ENCODE data around the gene KDM4B. TPM values are rescaled to one million over a fixed set of nuclear protein-coding genes. Genes with fewer than 3 reads are reported as not detected.

Gene KDM4B
- total RNA-seq, 1 experiment from 2014 or later, result 12.0 TPM

- Histone ChIP-seq H3K4me3 (ENCODE audit: insufficient read depth, low read depth, low read length) (no peak overlapping the region), H3K27me3 (ENCODE audit: control insufficient read depth, insufficient read depth, low read length) (no peaks in the 10 kb centered on the region), H3K36me3 (replicated peaks; ENCODE audit: control insufficient read depth, insufficient read depth, low read length) (no peaks in the 10 kb centered on the region; the same call in 1 of the 2 replicates)
- no peak for DNase-seq
Observed at GRCh38 chr19:5097331-5097930, 128.5 kb downstream of the KDM4B start.

GRCh38 chr19:5097959-5098623 lies 129.2 kb downstream of the KDM4B start:
- no peak for DNase-seq
- Histone ChIP-seq H3K27me3 (ENCODE audit: control insufficient read depth, insufficient read depth, low read length) (no peaks in the 10 kb centered on the region), H3K4me3 (ENCODE audit: insufficient read depth, low read depth, low read length) (no peak overlapping the region), H3K36me3 (replicated peaks; ENCODE audit: control insufficient read depth, insufficient read depth, low read length) (no peaks in the 10 kb centered on the region; the same call in 1 of the 2 replicates)

DNA sequence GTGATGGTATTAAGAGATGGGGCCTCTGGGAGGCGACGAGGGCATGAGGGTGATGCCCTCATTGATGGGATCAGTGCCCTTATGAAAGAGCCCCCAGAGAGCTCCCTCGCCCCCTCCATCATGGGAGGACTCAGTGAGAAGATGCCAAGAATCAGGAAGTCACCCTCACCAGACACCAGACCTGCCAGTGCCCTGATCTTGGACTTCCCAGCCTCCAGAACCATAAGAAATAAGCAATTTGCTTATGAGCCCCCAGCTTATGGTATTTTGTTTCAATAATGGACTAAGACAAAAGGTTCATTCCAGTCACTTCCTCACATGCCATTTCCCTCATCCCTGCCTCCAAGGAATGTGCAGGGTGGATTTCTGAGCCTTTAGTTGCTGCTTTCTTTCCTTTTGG lies 129.7 kb downstream of the KDM4B start:
- H3K4me3 ChIP-seq (ENCODE audit: insufficient read depth, low read depth, low read length), result no peak overlapping the region
- H3K27me3 ChIP-seq (ENCODE audit: control insufficient read depth, insufficient read depth, low read length), result no peaks in the 10 kb centered on the region
- no peak for DNase-seq
- no peaks in the 10 kb centered on the region; the same call in 1 of the 2 replicates for H3K36me3 ChIP-seq (replicated peaks; ENCODE audit: control insufficient read depth, insufficient read depth, low read length)

GRCh38 chr19:5099701-5100221 lies 130.8 kb downstream of the KDM4B start:
- DNase-seq, result no peak
- no peaks in the 10 kb centered on the region for H3K27me3 ChIP-seq (ENCODE audit: control insufficient read depth, insufficient read depth, low read length)
- no peak overlapping the region for H3K4me3 ChIP-seq (ENCODE audit: insufficient read depth, low read depth, low read length)
- H3K36me3 ChIP-seq (replicated peaks; ENCODE audit: control insufficient read depth, insufficient read depth, low read length), result no peaks in the 10 kb centered on the region; the same call in 1 of the 2 replicates

DNA sequence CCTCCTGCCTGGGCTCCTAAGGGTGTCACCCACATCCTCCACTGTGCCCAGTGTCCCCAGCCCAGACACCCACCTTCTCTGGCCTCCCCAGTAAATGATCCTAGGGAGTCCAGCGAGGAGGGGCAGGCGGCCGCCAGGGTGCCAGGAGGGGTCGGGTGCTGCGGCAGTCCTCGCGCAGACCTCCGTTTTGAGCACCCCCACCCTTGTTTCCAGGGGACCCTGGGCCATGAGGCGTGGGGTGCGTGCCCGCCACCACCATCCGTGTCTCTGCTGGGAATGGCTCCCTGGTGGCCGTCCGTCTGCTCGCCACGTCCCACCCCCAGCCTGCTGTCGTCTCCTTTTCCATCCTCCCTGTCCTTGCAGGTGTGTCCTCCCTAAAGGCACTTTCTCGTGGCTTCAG lies 133.0 kb downstream of the KDM4B start:
- no peaks in the 10 kb centered on the region; the same call in 1 of the 2 replicates for H3K36me3 ChIP-seq (replicated peaks; ENCODE audit: control insufficient read depth, insufficient read depth, low read length)
- no peak for DNase-seq
- H3K4me3 ChIP-seq (ENCODE audit: insufficient read depth, low read depth, low read length), result no peak overlapping the region
- H3K27me3 ChIP-seq (ENCODE audit: control insufficient read depth, insufficient read depth, low read length), result no peaks in the 10 kb centered on the region

DNA sequence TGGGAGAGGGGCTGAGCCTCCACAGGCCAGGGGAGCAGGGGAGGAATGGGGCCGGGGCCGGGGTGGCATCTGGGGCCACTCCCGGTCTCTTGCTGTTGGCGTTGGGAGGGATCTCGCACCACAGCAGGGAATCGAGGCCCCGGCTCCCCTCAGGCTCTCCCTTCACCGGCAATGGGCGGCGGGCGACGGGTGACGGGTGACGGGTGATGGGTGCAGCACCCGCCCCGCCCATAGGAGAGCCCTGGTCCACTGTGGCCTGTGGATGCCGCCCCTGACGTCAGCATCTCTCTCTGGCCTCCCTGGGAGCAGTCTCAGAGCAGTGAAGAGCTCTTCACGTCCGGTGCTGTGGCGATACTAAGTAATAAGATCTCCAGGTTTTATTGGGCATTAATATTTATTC lies 133.6 kb downstream of the KDM4B start:
- no peaks in the 10 kb centered on the region; the same call in 1 of the 2 replicates for H3K36me3 ChIP-seq (replicated peaks; ENCODE audit: control insufficient read depth, insufficient read depth, low read length)
- DNase-seq, result no peak
- H3K27me3 ChIP-seq (ENCODE audit: control insufficient read depth, insufficient read depth, low read length), result no peaks in the 10 kb centered on the region
- H3K4me3 ChIP-seq (ENCODE audit: insufficient read depth, low read depth, low read length), result no peak overlapping the region

- Histone ChIP-seq H3K4me3 (ENCODE audit: insufficient read depth, low read depth, low read length) (no peak overlapping the region), H3K27me3 (ENCODE audit: control insufficient read depth, insufficient read depth, low read length) (no peaks in the 10 kb centered on the region), H3K36me3 (replicated peaks; ENCODE audit: control insufficient read depth, insufficient read depth, low read length) (no peaks in the 10 kb centered on the region; the same call in 1 of the 2 replicates)
- no peak for DNase-seq
Observed at GRCh38 chr19:5103061-5103701, 134.3 kb downstream of the KDM4B start.

DNA sequence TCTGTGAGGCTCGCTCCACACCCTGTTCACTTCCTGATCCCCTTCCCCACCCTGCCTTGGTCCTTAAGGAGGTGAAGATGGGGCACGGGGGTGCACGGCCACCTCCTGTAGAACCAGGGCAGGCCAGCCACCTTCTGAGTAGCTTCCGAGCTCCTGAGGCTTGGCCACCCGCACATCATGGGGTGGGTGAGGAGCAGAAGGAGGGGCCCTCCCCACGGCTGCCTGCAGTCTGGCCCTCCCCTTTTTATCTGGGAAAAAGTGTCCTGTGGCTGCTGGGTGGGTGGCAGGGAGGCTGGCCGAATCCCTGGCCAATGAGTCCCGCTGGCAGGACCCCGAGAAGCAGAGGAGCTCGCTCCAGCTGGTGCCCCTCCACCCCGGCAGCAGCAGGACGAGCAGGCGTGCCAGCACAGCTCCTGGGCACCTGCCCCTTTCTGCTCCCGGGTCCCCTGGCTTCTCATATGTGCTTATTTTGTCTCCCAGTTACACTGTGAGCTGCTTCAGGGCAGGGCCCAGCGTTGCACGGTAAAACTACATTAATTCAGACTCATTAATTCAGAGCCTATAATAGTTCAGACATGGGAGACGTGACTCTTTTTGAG lies 135.0 kb downstream of the KDM4B start:
- no peak overlapping the region for H3K4me3 ChIP-seq (ENCODE audit: insufficient read depth, low read depth, low read length)
- DNase-seq, result no peak
- H3K27me3 ChIP-seq (ENCODE audit: control insufficient read depth, insufficient read depth, low read length), result no peaks in the 10 kb centered on the region
- H3K36me3 ChIP-seq (replicated peaks; ENCODE audit: control insufficient read depth, insufficient read depth, low read length), result no peaks in the 10 kb centered on the region; the same call in 1 of the 2 replicates

- H3K4me3 ChIP-seq (ENCODE audit: insufficient read depth, low read depth, low read length), result no peak overlapping the region
- H3K27me3 ChIP-seq (ENCODE audit: control insufficient read depth, insufficient read depth, low read length), result no peaks in the 10 kb centered on the region
- DNase-seq, result no peak
- H3K36me3 ChIP-seq (replicated peaks; ENCODE audit: control insufficient read depth, insufficient read depth, low read length), result no peaks in the 10 kb centered on the region
Observed at GRCh38 chr19:5104871-5105351, 136.0 kb downstream of the KDM4B start.

DNA sequence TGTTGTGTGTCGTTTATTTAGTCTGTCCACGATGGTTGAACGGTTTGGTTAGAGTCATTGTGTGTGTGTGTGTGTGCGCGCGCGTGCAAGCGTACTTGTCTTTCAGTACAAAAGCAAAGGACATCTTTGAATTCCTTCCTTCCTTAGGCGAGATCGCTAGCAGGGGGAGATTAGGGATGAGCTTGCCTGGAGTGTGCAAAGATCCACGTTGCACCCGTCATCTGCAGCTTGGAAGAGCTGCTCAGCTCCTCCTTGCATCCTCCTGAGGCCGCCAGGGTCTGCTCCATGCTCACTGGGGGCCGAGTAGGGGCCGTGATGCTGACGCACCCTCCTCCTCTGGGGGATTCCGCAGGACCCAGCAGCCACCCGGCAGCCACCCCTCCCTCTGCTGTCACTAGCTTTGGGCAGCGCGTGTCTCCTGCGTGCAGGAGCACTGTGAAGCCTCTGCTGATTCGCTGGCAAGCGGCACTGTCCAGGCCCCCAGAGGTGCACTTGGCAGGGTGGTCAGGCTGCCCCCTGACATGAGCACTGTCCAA lies 137.3 kb downstream of the KDM4B start:
- DNase-seq, result no peak
- Histone ChIP-seq H3K4me3 (ENCODE audit: insufficient read depth, low read depth, low read length) (no peak overlapping the region), H3K27me3 (ENCODE audit: control insufficient read depth, insufficient read depth, low read length) (no peaks in the 10 kb centered on the region), H3K36me3 (replicated peaks; ENCODE audit: control insufficient read depth, insufficient read depth, low read length) (no peaks in the 10 kb centered on the region)

- Histone ChIP-seq H3K4me3 (ENCODE audit: insufficient read depth, low read depth, low read length) (no peak overlapping the region), H3K27me3 (ENCODE audit: control insufficient read depth, insufficient read depth, low read length) (no peaks in the 10 kb centered on the region), H3K36me3 (replicated peaks; ENCODE audit: control insufficient read depth, insufficient read depth, low read length) (no peaks in the 10 kb centered on the region)
- DNase-seq, result no peak
Observed at GRCh38 chr19:5106971-5107370, 138.1 kb downstream of the KDM4B start.

DNA sequence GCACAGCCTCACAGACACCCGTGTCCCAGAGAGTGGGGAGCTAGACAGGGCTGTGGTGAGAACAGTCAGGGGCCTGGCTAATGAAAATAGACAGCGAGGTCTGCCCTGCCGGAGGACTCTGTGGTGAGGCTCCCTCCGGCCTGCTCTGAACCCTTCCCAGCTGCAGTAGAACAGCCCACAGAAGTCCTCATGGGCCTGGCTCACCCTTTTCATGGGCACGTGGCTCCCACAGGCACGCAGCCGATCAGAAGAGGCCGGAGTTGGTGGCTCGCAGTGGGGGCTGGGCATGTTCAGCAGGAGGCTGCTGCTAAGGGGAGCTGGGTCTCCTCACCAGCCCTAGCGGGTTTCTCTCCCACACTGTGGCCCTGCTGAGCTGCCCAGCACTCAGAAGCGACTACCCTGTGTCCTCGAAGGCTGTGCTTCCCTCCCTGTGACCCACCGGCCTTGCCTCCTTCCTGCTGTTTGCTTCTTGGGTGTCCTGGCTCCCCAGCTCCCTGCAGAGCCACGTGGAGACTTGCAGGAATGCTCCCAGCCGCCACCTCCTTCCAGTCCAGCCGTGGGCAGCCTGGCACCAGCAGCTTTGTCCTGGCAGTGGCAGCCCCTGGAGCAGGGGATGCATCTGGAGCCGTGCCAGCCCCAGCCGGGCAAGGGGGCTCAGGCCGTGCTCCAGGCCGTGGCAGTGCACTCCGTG lies 138.7 kb downstream of the KDM4B start:
- Histone ChIP-seq H3K4me3 (ENCODE audit: insufficient read depth, low read depth, low read length) (no peak overlapping the region), H3K36me3 (replicated peaks; ENCODE audit: control insufficient read depth, insufficient read depth, low read length) (no peaks in the 10 kb centered on the region), H3K27me3 (ENCODE audit: control insufficient read depth, insufficient read depth, low read length) (no peaks in the 10 kb centered on the region)
- DNase-seq, result no peak

GRCh38 chr19:5108123-5108596 lies 139.2 kb downstream of the KDM4B start:
- no peak for DNase-seq
- no peak overlapping the region for H3K4me3 ChIP-seq (ENCODE audit: insufficient read depth, low read depth, low read length)
- H3K27me3 ChIP-seq (ENCODE audit: control insufficient read depth, insufficient read depth, low read length), result no peaks in the 10 kb centered on the region
- no peaks in the 10 kb centered on the region for H3K36me3 ChIP-seq (replicated peaks; ENCODE audit: control insufficient read depth, insufficient read depth, low read length)

DNA sequence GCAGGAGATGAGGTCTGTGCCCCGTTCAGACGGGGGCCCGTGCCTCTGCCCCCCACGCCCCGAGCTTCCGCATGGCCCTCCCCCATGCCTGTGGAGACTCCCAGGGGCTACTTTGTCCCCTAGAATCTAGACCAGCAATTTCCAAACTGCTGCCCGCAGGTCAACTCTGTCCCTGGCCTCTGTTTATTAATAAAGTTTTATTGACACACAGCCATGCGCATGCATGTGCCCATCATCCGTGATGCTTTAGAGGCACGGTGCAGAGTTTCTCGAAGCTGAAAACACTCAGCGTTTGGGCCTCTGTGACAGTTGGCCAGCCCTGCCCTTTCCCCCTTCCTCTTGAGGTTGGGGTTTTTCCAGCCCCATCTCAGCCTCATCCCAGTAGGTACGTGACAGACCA lies 140.0 kb downstream of the KDM4B start:
- no peak overlapping the region for H3K4me3 ChIP-seq (ENCODE audit: insufficient read depth, low read depth, low read length)

More for the DNA sequence above, 140.0 kb downstream of the KDM4B start:
- Histone ChIP-seq H3K36me3 (replicated peaks; ENCODE audit: control insufficient read depth, insufficient read depth, low read length) (no peaks in the 10 kb centered on the region), H3K27me3 (ENCODE audit: control insufficient read depth, insufficient read depth, low read length) (no peaks in the 10 kb centered on the region)
- no peak for DNase-seq
